IPS-18a (cell line): Measurements from ENCODE around the gene NAT10.

Source experiments
- H3K27ac ChIP-seq: one replicate; pipeline ENCODE4 v1.5.1; 2013; ENCODE audit warnings: low read length
- H3K27me3 ChIP-seq: one replicate; pipeline ENCODE4 v1.6.1; 2013; ENCODE audit warnings: mild to moderate bottlenecking, low read length; ENCODE audit not compliant: control insufficient read depth, insufficient read depth
- H3K36me3 ChIP-seq: one replicate; pipeline ENCODE4 v1.6.1; 2013; ENCODE audit warnings: low read depth, low read length; ENCODE audit not compliant: control insufficient read depth
- H3K4me1 ChIP-seq: one replicate; pipeline ENCODE4 v1.6.1; 2013; ENCODE audit warnings: low read depth, low read length; ENCODE audit not compliant: control insufficient read depth
- H3K4me3 ChIP-seq: one replicate; pipeline ENCODE4 v1.5.1; 2013; ENCODE audit warnings: low read length
- H3K9ac ChIP-seq: one replicate; pipeline ENCODE4 v1.6.1; 2013; ENCODE audit warnings: mild to moderate bottlenecking, low read length, moderate library complexity
- H3K9me3 ChIP-seq: one replicate; pipeline ENCODE4 v1.6.1; 2013; ENCODE audit warnings: low read depth, low read length; ENCODE audit not compliant: control insufficient read depth

NAT10 gene

GRCh38 chr11:34185926-34186841 lies 80.8 kb downstream of the NAT10 start:
- H3K9me3 ChIP-seq: no peaks in the 10 kb centered on the region
- no peak overlapping the region for H3K9ac ChIP-seq

GRCh38 chr11:34188181-34188580 lies 82.8 kb downstream of the NAT10 start:
- H3K9ac ChIP-seq: no peak overlapping the region
- no peaks in the 10 kb centered on the region for H3K27me3 ChIP-seq
- H3K4me1 ChIP-seq: peaks cover 37% of the 10 kb centered on the region
- H3K9me3 ChIP-seq: no peaks in the 10 kb centered on the region
- no peak overlapping the region for H3K27ac ChIP-seq
- no peaks in the 10 kb centered on the region for H3K36me3 ChIP-seq
- no peak overlapping the region for H3K4me3 ChIP-seq

More at GRCh38 chr11:34185926-34186841, 80.8 kb downstream of the NAT10 start:
- Histone ChIP-seq H3K4me3 (peak overlapping the region; percentile 29), H3K36me3 (no peaks in the 10 kb centered on the region), H3K27ac (peak overlapping the region; percentile 49), H3K27me3 (no peaks in the 10 kb centered on the region), H3K4me1 (peaks cover 31% of the 10 kb centered on the region)

DNA sequence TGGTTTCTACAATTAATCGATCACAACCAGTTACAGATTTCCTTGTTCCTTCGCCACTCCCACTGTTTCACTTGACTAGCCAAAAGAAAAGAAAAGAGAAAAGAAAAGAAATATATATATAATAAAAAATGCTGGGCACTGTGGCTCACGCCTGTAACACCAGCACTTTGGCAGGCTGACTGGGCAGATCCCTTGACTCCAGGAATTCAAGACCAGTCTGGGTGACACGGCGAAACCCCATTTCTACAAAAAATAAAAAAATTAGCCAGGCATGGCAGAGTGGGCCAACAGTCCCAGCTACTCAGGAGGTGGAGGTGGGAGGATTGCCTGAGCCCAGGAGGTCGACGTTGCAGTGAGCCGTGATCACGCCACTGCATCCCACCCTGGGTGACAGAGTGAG lies 83.8 kb downstream of the NAT10 start:
- Histone ChIP-seq H3K27ac (no peak overlapping the region), H3K9ac (no peak overlapping the region), H3K36me3 (no peaks in the 10 kb centered on the region), H3K4me3 (no peak overlapping the region), H3K4me1 (peaks cover 47% of the 10 kb centered on the region), H3K27me3 (no peaks in the 10 kb centered on the region), H3K9me3 (no peaks in the 10 kb centered on the region)

DNA sequence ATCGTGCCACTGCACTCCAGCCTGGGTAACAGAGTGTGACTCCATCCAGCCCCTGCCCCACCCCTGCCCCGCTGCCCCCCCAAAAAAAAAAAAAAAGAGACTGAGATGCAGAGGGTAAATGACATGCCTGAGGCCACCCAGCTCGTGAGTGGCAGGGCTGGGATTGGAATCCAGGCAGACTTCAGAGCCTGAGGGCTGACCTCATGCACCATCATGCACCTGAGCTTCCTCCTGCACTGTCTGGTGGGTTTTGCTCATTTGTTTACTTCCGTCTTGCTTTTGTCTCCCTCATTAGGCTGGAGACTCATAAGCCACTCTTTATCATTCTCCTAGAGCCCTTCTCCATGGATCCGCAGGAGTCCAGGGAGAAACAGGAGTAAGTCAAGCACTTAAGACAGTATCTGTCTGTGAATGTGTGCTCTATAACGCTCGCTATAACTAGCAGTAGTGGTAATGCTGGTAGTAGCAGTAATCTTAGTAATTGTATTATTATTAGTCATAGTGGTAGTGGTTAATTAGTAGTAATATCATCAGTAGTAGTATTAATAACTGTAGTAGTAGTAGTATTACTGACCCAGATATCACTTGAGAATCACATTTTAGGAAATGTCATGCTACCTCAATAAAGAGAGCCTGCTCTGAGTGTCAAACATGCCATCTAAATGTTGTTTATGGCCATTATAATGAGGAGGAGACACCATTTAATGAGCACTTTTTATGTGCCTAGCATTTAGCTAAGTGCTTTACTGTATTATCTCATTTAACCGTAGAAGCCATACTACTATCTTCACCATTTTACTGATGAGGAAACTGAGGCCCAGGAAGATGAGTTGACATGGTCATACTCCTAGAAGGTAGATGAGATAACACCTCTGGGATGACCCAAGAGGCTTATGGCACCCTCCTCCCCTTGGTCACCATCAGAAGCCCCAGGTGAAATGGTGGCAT lies 85.0 kb downstream of the NAT10 start:
- H3K27ac ChIP-seq: no peak overlapping the region
- no peaks in the 10 kb centered on the region for H3K36me3 ChIP-seq
- H3K4me3 ChIP-seq: no peak overlapping the region
- no peaks in the 10 kb centered on the region for H3K27me3 ChIP-seq
- H3K9ac ChIP-seq: no peak overlapping the region
- no peaks in the 10 kb centered on the region for H3K9me3 ChIP-seq
- H3K4me1 ChIP-seq: peaks cover 50% of the 10 kb centered on the region

GRCh38 chr11:34191578-34191977 lies 86.1 kb downstream of the NAT10 start:
- Histone ChIP-seq H3K4me1 (peaks cover 39% of the 10 kb centered on the region), H3K4me3 (no peak overlapping the region), H3K27ac (no peak overlapping the region), H3K27me3 (no peaks in the 10 kb centered on the region), H3K9me3 (no peaks in the 10 kb centered on the region), H3K9ac (no peak overlapping the region), H3K36me3 (no peaks in the 10 kb centered on the region)

- Histone ChIP-seq H3K27me3 (no peaks in the 10 kb centered on the region), H3K9me3 (no peaks in the 10 kb centered on the region), H3K36me3 (no peaks in the 10 kb centered on the region), H3K9ac (no peak overlapping the region), H3K27ac (no peak overlapping the region), H3K4me3 (no peak overlapping the region), H3K4me1 (peaks cover 32% of the 10 kb centered on the region)
Measured at GRCh38 chr11:34192481-34193401, 87.3 kb downstream of the NAT10 start.

DNA sequence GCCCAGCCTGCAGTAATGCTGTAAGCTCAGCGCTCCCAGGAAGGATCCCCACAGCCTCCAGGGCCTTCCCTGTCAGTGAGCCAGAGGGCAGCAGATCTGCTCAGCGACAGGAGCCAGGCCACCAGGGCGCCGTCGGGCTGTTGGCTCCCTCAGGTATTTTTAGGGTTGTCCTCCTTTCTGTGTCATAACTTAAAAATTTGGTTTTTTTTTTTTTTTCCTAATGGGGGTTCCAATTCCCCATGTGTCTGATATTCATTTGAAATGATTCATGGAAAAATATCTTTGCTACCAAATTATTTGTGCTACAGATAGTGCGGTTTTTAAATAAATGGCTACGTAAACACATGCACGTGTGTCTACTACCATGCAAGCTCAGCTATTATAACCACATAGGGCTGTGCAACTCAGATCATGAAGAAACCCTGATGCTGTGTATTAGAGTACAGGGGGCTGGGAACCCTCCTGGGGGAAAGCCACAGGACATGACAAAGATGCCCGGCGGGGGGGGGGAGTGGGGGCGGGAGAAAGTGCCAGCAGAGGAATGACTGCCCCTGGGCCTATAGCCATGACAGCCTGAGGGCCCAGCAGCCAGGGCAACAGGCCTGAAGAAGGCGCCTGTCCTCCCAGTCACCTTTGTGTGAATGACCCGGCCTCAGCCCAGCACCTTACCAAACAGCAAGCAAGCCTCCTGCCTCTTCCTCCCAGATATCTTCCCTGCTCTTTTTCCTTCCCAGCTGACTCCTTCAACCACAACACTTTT lies 89.3 kb downstream of the NAT10 start:
- Histone ChIP-seq H3K36me3 (no peaks in the 10 kb centered on the region), H3K27me3 (no peaks in the 10 kb centered on the region)

More for the DNA sequence above, 89.3 kb downstream of the NAT10 start:
- Histone ChIP-seq H3K4me1 (peaks cover 21% of the 10 kb centered on the region), H3K9me3 (no peaks in the 10 kb centered on the region), H3K27ac (no peak overlapping the region), H3K9ac (no peak overlapping the region), H3K4me3 (no peak overlapping the region)
